Mesenchymal stem cell (in vitro differentiated cells and primary cell): ENCODE data around the gene PATZ1.
A peak's percentile ranks its signal among the peaks of the same experiment; 100 is the strongest.

Experiments used
- DNase-seq: peaks from one replicate; pipeline ENCODE4 v3.0.0-alpha.2; 2013
- H2AFZ ChIP-seq: one replicate; pipeline ENCODE4 v1.6.1; 2013; ENCODE audit warnings: low read depth, mild to moderate bottlenecking, control low read depth, inconsistent platforms, low read length, moderate library complexity
- H2AK5ac ChIP-seq: 2 replicates; pipeline ENCODE4 v1.6.1; 2013; ENCODE audit warnings: low read length, moderate library complexity, mild to moderate bottlenecking, inconsistent platforms; ENCODE audit not compliant: severe bottlenecking
- H2BK120ac ChIP-seq: one replicate; pipeline ENCODE4 v1.6.1; 2013; ENCODE audit warnings: low read depth, mild to moderate bottlenecking, inconsistent platforms, low read length, moderate library complexity
- H2BK12ac ChIP-seq, 2 experiments: one replicate each; pipeline ENCODE4 v1.6.1; 2013; ENCODE audit warnings: inconsistent platforms in 2 of 2, low read length in 2 of 2, mild to moderate bottlenecking in 2 of 2, moderate library complexity in 2 of 2, control low read depth in 1 of 2
- H2BK15ac ChIP-seq: one replicate; pipeline ENCODE4 v1.6.1; 2013; ENCODE audit warnings: mild to moderate bottlenecking, low read depth, inconsistent platforms; ENCODE audit not compliant: poor library complexity, severe bottlenecking
- H2BK5ac ChIP-seq: 2 replicates; pipeline ENCODE4 v1.6.1; 2013; ENCODE audit warnings: low read depth, mild to moderate bottlenecking, low read length, control low read depth, inconsistent platforms; ENCODE audit not compliant: poor library complexity, severe bottlenecking
- H3K14ac ChIP-seq, 2 experiments: one replicate each; pipeline ENCODE4 v1.6.1; 2013; ENCODE audit warnings: inconsistent platforms in 2 of 2, low read length in 2 of 2, control low read depth in 1 of 2, mild to moderate bottlenecking in 1 of 2, moderate library complexity in 1 of 2
- H3K18ac ChIP-seq, 2 experiments: one replicate each; pipeline ENCODE4 v1.6.1; 2013; ENCODE audit warnings: inconsistent platforms in 2 of 2, low read length in 2 of 2, control low read depth in 1 of 2, low read depth in 1 of 2, mild to moderate bottlenecking in 1 of 2
- H3K23ac ChIP-seq, 2 experiments: one replicate each; pipeline ENCODE4 v1.6.1; 2013; ENCODE audit warnings: inconsistent platforms in 2 of 2, low read length in 2 of 2, mild to moderate bottlenecking in 2 of 2, moderate library complexity in 2 of 2, control low read depth in 1 of 2
- H3K27ac ChIP-seq: 2 replicates; pipeline ENCODE4 v1.5.1; 2013; ENCODE audit warnings: mild to moderate bottlenecking, moderate library complexity, low read length, control low read depth, inconsistent platforms; ENCODE audit not compliant: poor library complexity, severe bottlenecking
- H3K27me3 ChIP-seq, 2 experiments: 2 replicates each; pipeline versions ENCODE4 v1.6.1 to v1.7.0; 2013; ENCODE audit warnings: low read length in 2 of 2, mild to moderate bottlenecking in 2 of 2, moderate library complexity in 2 of 2, control low read depth in 1 of 2, inconsistent platforms in 1 of 2; ENCODE audit not compliant: control insufficient read depth in 1 of 2, insufficient read depth in 1 of 2
- H3K36me3 ChIP-seq, 2 experiments: 2 replicates each; pipeline versions ENCODE4 v1.6.1 to v1.7.0; 2013; ENCODE audit warnings: low read length in 2 of 2, control low read depth in 1 of 2, inconsistent platforms in 1 of 2, low read depth in 1 of 2, mild to moderate bottlenecking in 1 of 2; ENCODE audit not compliant: insufficient read depth in 2 of 2, control insufficient read depth in 1 of 2
- H3K4ac ChIP-seq, 2 experiments: one replicate each; pipeline ENCODE4 v1.6.1; 2013; ENCODE audit warnings: inconsistent platforms in 2 of 2, low read length in 2 of 2, mild to moderate bottlenecking in 2 of 2, moderate library complexity in 2 of 2, control low read depth in 1 of 2, low read depth in 1 of 2
- H3K4me1 ChIP-seq: 2 replicates; pipeline ENCODE4 v1.6.1; 2013; ENCODE audit warnings: low read depth, low read length, control low read depth; ENCODE audit not compliant: control insufficient read depth, insufficient read depth
- H3K4me2 ChIP-seq: 2 replicates; pipeline ENCODE4 v1.6.1; 2013; ENCODE audit warnings: low read length, mild to moderate bottlenecking, inconsistent platforms; ENCODE audit not compliant: poor library complexity, severe bottlenecking
- H3K4me3 ChIP-seq, 2 experiments: 2 replicates each; pipeline versions ENCODE4 v1.5.1 to v1.7.0; 2013; ENCODE audit warnings: low read length in 2 of 2, mild to moderate bottlenecking in 2 of 2, control low read depth in 1 of 2, low read depth in 1 of 2; ENCODE audit not compliant: insufficient read depth in 1 of 2
- H3K79me1 ChIP-seq: replicated peaks from 2 replicates; pipeline ENCODE4 v1.6.1; 2013; ENCODE audit warnings: mild to moderate bottlenecking, control low read depth, low read length, inconsistent platforms; ENCODE audit not compliant: poor library complexity, severe bottlenecking
- H3K9ac ChIP-seq: 2 replicates; pipeline ENCODE4 v1.7.0; 2013; ENCODE audit warnings: mild to moderate bottlenecking, low read length, moderate library complexity
- H3K9me3 ChIP-seq: 2 replicates; pipeline ENCODE4 v1.7.0; 2013; ENCODE audit warnings: mild to moderate bottlenecking, low read length; ENCODE audit not compliant: control insufficient read depth
- H4K8ac ChIP-seq: one replicate; pipeline ENCODE4 v1.6.1; 2013; ENCODE audit warnings: inconsistent platforms, mild to moderate bottlenecking, low read length, moderate library complexity
- H4K91ac ChIP-seq: one replicate; pipeline ENCODE4 v1.6.1; 2013; ENCODE audit warnings: mild to moderate bottlenecking, low read length, inconsistent platforms
- WGBS: methylation state at CpG from one replicate; pipeline ENCODE4 v1.1.7; 2013; ENCODE audit warnings: mixed read lengths; 5-methylcytosine and 5-hydroxymethylcytosine counted together

Gene PATZ1

DNA sequence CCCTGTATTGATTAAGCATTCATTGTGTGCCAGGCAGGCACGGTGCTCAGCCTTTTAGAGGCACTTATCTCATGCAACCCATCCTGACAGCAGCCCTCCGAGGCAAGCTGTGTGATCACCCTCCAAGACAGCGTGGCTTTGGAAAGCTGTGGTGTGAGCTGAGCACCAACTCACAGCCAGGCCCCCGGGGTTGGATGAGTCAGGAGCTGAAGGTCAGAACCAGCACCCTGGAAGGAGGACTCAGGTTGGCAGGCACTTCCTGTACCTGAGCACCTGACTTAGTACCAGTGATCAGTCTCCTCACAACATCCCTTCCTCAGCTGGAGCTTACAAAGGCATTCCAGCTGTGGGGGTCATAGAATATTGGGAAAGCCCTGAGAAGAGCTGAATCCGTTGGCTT lies 9.0 kb downstream of the PATZ1 start:
- no peak overlapping the region for H3K18ac ChIP-seq
- no peak overlapping the region for H3K4me3 ChIP-seq
- no peak overlapping the region for H2AFZ ChIP-seq
- H3K4me2 ChIP-seq, result no peak overlapping the region
- no peak overlapping the region for H2BK5ac ChIP-seq
- H4K91ac ChIP-seq, result no peak overlapping the region
- H3K27ac ChIP-seq, result no peak overlapping the region
- no peaks in the 10 kb centered on the region for H3K9me3 ChIP-seq
- 83% methylated on average over 5 of the region's 5 CpGs for WGBS
- H3K23ac ChIP-seq, result no peak overlapping the region
- H3K27me3 ChIP-seq, result no peaks in the 10 kb centered on the region
- H3K4me1 ChIP-seq, result peaks cover 11% of the 10 kb centered on the region
- no peak overlapping the region for H2BK12ac ChIP-seq
- no peak overlapping the region for H2BK15ac ChIP-seq
- H3K36me3 ChIP-seq, result peaks cover 62 to 69% of the 10 kb centered on the region in 2 experiments
- H3K79me1 ChIP-seq, result peaks cover 48% of the 10 kb centered on the region
- H3K14ac ChIP-seq, result peak overlapping the region in 1 of 2 experiments; percentile 3
- H2AK5ac ChIP-seq, result no peak overlapping the region
- no peak for DNase-seq
- H4K8ac ChIP-seq, result no peak overlapping the region
- no peak overlapping the region for H3K9ac ChIP-seq
- H3K4ac ChIP-seq, result no peak overlapping the region
- H2BK120ac ChIP-seq, result no peak overlapping the region

DNA sequence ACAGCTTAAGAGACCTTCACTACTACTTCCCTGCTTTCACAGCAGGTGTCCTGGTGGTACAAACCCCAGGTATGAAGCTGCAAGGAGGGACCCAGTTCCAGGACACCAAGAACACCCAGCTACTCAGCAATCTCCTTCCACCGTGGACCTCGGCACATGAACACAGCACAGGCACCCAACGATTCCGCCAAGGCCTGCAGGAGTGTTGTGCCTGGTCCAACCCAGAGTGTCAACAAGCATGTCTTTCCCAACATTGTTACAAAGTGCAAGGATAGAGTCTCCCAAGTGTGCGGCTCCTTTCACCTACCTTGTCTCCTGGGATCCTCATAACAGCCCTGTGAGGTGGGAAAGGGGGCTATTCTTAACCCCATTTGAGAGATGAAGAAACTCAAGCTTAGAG lies 11.8 kb downstream of the PATZ1 start:
- Histone ChIP-seq H2AFZ (no peak overlapping the region), H2BK5ac (no peak overlapping the region), H3K9me3 (no peaks in the 10 kb centered on the region), H3K79me1 (peaks cover 31% of the 10 kb centered on the region), H2AK5ac (no peak overlapping the region), H3K4me3 (no peak overlapping the region), H3K27me3 (no peaks in the 10 kb centered on the region), H3K9ac (no peak overlapping the region), H4K8ac (no peak overlapping the region), H3K4ac (no peak overlapping the region), H3K4me2 (no peak overlapping the region), H3K14ac (no peak overlapping the region), H3K27ac (no peak overlapping the region), H3K23ac (no peak overlapping the region), H2BK15ac (no peak overlapping the region), H3K36me3 (peaks cover 47 to 60% of the 10 kb centered on the region in 2 experiments), H3K4me1 (peaks cover 11% of the 10 kb centered on the region), H4K91ac (no peak overlapping the region), H3K18ac (no peak overlapping the region), H2BK12ac (no peak overlapping the region), H2BK120ac (no peak overlapping the region)
- 100% methylated on average over 5 of the region's 5 CpGs for WGBS
- no peak for DNase-seq

DNA sequence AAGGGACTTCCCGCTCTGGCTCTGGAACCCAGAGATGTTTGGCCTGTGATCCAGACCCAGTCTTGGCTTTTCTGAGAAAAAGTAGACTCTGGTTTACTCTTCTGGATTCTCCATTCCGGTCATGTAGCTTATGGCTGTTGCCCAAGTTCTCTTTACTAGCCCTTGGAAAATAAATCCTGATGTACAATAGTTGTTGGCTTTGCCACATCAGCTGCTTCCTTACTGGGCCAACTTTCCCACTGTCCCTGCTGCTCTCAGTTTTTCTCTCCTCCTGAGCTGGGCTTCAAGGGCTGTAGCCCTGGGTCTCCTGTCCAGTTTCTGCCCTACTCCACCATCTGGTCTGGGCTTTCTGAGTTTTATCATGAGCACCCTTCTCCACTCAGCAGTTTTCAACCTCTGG lies 12.5 kb downstream of the PATZ1 start:
- 100% methylated on average over 2 of the region's 2 CpGs for whole genome bisulfite sequencing
- Histone ChIP-seq H3K14ac (no peak overlapping the region), H4K8ac (no peak overlapping the region), H3K4me1 (peaks cover 16% of the 10 kb centered on the region), H3K9me3 (no peaks in the 10 kb centered on the region), H2AK5ac (no peak overlapping the region), H3K79me1 (peaks cover 30% of the 10 kb centered on the region), H2BK15ac (no peak overlapping the region), H2AFZ (no peak overlapping the region), H3K4me3 (no peak overlapping the region), H3K18ac (no peak overlapping the region), H3K36me3 (peaks cover 48 to 60% of the 10 kb centered on the region in 2 experiments), H2BK12ac (no peak overlapping the region), H2BK5ac (no peak overlapping the region), H2BK120ac (no peak overlapping the region), H4K91ac (no peak overlapping the region), H3K4ac (no peak overlapping the region), H3K23ac (no peak overlapping the region), H3K27me3 (no peaks in the 10 kb centered on the region), H3K4me2 (no peak overlapping the region), H3K9ac (no peak overlapping the region), H3K27ac (no peak overlapping the region)
- no peak for DNase-seq

DNA sequence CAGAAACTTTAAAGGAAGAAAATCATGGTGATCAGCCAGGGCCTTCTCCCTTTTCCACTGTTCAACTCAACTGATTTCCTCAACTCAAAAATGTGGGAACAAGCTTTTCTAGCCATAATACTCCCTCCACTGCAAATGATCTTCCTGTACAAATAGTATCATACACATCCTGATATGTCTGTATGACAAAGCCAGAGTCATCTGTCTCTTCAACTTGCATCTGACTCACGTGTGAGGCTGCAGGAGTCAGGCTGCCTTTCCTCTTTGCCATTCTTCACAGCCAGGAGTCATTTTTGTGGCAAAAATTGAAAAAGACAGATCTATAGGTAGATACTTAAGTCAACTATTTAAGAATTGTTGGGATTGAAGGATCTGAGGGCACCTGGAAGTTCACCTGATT lies 13.3 kb downstream of the PATZ1 start:
- H3K27me3 ChIP-seq, result no peaks in the 10 kb centered on the region
- no peak overlapping the region for H2BK12ac ChIP-seq
- H4K8ac ChIP-seq, result no peak overlapping the region
- no peak for DNase-seq
- H3K14ac ChIP-seq, result no peak overlapping the region
- no peaks in the 10 kb centered on the region for H3K9me3 ChIP-seq
- no peak overlapping the region for H2AFZ ChIP-seq
- H3K4me1 ChIP-seq, result peaks cover 23% of the 10 kb centered on the region
- no peak overlapping the region for H3K27ac ChIP-seq
- no peak overlapping the region for H3K4ac ChIP-seq
- no peak overlapping the region for H3K4me2 ChIP-seq
- H3K23ac ChIP-seq, result no peak overlapping the region
- H3K9ac ChIP-seq, result no peak overlapping the region
- no peak overlapping the region for H2BK15ac ChIP-seq
- 80% methylated on average over 1 of the region's 1 CpG for WGBS
- H2AK5ac ChIP-seq, result no peak overlapping the region
- peaks cover 53 to 57% of the 10 kb centered on the region in 2 experiments for H3K36me3 ChIP-seq
- no peak overlapping the region for H2BK120ac ChIP-seq
- no peak overlapping the region for H2BK5ac ChIP-seq
- H3K18ac ChIP-seq, result no peak overlapping the region
- no peak overlapping the region for H3K4me3 ChIP-seq
- H4K91ac ChIP-seq, result no peak overlapping the region
- peaks cover 30% of the 10 kb centered on the region for H3K79me1 ChIP-seq
